Gastroesophageal sphincter (tissue), 4 donors: ENCODE data around the gene HSPA1L. TPM values are rescaled to one million over a fixed set of nuclear protein-coding genes. Genes with fewer than 3 reads are reported as not detected.

Experiments
- ATAC-seq: fragments of 150-250 bp; one replicate; pipeline ENCODE4 v1.9.1; 2016; ENCODE audit warnings: mild to moderate bottlenecking, moderate library complexity
- H3K27ac ChIP-seq, 4 donors: fragments of 200-600 bp; sonication (generic) in 3 of 4; 1 replicate in 3 of 4; 2 replicates in 1 of 4; pipeline ENCODE4 v1.5.1; 2016 to 2019
- H3K27me3 ChIP-seq: fragments of 200-600 bp; sonication (generic); one replicate; pipeline ENCODE4 v1.5.1; 2019
- H3K36me3 ChIP-seq, 2 donors: fragments of 200-600 bp; sonication (generic); one replicate each; pipeline ENCODE4 v1.5.1; 2019; ENCODE audit warnings: control low read depth in 1 of 2
- H3K4me1 ChIP-seq, 3 donors: fragments of 200-600 bp; sonication (generic); 1 replicate in 2 of 3; 2 replicates in 1 of 3; pipeline ENCODE4 v1.5.1; 2016 to 2019; ENCODE audit warnings: control low read depth in 2 of 3
- H3K4me3 ChIP-seq, 2 donors: fragments of 200-600 bp; sonication (generic); one replicate each; pipeline ENCODE4 v1.5.1; 2019; ENCODE audit warnings: mild to moderate bottlenecking in 1 of 2, moderate library complexity in 1 of 2
- H3K9me3 ChIP-seq, 3 donors: fragments of 200-600 bp; sonication (generic); one replicate each; pipeline ENCODE4 v1.5.1; 2017 to 2019; ENCODE audit warnings: control low read depth in 2 of 3
- EP300 ChIP-seq: sonication (generic); formaldehyde crosslinking; IDR thresholded peaks from one replicate; pipeline ENCODE4 v1.6.1; 2017; ENCODE audit warnings: antibody characterized with exemption, mild to moderate bottlenecking
- POLR2A ChIP-seq, 2 donors: fragments of 450-650 bp; IDR thresholded peaks; one replicate each; pipeline ENCODE4 v1.6.1; 2017; ENCODE audit warnings: antibody characterized with exemption in 2 of 2, mild to moderate bottlenecking in 2 of 2, moderate library complexity in 1 of 2
- POLR2AphosphoS5 ChIP-seq: sonication (generic); formaldehyde crosslinking; IDR thresholded peaks from one replicate; pipeline ENCODE4 v1.6.1; 2017; ENCODE audit warnings: antibody characterized with exemption
- WGBS, 2 donors: methylation state at CpG; one replicate each; pipeline ENCODE4 v1.1.5; 2018; ENCODE audit warnings: low coverage in 1 of 2; 5-methylcytosine and 5-hydroxymethylcytosine counted together
- total RNA-seq, 4 donors: library from RNA; depleted of rRNA; stranded (reverse); fragments of >200 nt; gene quantifications; one replicate each; pipeline ENCODE4 v1.1.0, GENCODE V29; 2016
- TF ChIP-seq, protein P1 (sequence below), 4 experiments: fragments of 200-600 bp in 2 of 4; fragments of 450-650 bp in 2 of 4; sonication (generic) in 1 of 4; IDR thresholded peaks; one replicate each; pipeline ENCODE4 v1.5.1; 2017 to 2019; ENCODE audit warnings: antibody characterized with exemption in 4 of 4, mild to moderate bottlenecking in 2 of 4, moderate library complexity in 2 of 4

HSPA1L gene
- total RNA-seq, 4 donors from 2014 or later: 1.9 to 3.9 (median 2.6) TPM

DNA sequence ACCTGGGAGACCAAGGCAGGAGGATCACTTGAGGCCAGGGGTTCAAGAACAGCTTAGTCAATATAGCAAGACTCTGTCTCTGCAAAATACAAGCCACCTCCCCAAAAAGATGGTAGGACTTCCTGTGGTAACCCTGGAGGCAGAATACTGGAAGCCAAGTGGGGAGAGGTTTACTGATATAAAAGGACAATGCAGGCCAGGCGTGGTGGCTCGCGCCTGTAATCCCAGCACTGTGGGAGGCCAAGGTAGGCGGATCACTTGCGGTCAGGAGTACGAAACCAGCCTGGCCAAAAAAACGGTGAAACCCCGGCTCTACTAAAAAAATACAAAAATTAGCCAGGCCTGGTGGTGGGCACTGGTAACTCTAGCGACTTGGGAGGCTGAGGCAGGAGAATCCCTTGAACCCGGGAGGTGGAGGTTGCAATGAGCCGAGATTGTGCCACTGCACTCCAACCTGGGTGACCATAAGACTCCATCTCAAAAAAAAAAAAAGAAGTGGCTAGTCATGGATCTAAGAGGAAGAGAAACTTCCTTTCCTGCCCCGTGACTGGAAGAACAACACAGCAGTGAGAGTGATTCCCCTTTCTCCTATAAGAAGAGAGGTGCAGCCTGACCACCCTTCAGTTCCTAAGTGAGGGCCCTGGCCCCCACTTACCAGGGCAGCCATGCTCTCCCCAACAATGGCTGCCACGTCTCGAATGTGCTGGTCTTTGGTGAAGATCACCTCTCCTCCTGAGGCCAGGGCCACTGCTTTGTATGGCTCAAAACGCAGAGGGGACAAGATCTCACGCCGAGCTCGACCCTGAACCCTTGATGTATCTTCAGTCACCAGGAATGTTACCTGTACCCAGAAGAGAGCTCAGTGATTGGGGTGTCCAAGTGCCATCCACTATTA is 46.5 kb downstream of the HSPA1L start:
- H3K27me3 ChIP-seq: no peaks in the 10 kb centered on the region
- peaks cover 0 to 15% (median 3%) of the 10 kb centered on the region in 3 donors for H3K4me1 ChIP-seq
- no peaks in the 10 kb centered on the region for H3K36me3 ChIP-seq
- ATAC-seq: no peak
- TF ChIP-seq EP300: no peak
- TF ChIP-seq, protein P1, sequence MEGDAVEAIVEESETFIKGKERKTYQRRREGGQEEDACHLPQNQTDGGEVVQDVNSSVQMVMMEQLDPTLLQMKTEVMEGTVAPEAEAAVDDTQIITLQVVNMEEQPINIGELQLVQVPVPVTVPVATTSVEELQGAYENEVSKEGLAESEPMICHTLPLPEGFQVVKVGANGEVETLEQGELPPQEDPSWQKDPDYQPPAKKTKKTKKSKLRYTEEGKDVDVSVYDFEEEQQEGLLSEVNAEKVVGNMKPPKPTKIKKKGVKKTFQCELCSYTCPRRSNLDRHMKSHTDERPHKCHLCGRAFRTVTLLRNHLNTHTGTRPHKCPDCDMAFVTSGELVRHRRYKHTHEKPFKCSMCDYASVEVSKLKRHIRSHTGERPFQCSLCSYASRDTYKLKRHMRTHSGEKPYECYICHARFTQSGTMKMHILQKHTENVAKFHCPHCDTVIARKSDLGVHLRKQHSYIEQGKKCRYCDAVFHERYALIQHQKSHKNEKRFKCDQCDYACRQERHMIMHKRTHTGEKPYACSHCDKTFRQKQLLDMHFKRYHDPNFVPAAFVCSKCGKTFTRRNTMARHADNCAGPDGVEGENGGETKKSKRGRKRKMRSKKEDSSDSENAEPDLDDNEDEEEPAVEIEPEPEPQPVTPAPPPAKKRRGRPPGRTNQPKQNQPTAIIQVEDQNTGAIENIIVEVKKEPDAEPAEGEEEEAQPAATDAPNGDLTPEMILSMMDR (IDR thresholded peaks at IDR 0.05): no peak
- TF ChIP-seq POLR2A (IDR thresholded peaks at IDR 0.05): no peak
- TF ChIP-seq POLR2AphosphoS5: no peak
- no peak overlapping the region for H3K4me3 ChIP-seq
- WGBS, 2 donors: 84 to 91% methylated on average over 8 to 11 of the region's 18 CpGs
- H3K9me3 ChIP-seq: no peaks in the 10 kb centered on the region
- H3K27ac ChIP-seq: no peak overlapping the region

DNA sequence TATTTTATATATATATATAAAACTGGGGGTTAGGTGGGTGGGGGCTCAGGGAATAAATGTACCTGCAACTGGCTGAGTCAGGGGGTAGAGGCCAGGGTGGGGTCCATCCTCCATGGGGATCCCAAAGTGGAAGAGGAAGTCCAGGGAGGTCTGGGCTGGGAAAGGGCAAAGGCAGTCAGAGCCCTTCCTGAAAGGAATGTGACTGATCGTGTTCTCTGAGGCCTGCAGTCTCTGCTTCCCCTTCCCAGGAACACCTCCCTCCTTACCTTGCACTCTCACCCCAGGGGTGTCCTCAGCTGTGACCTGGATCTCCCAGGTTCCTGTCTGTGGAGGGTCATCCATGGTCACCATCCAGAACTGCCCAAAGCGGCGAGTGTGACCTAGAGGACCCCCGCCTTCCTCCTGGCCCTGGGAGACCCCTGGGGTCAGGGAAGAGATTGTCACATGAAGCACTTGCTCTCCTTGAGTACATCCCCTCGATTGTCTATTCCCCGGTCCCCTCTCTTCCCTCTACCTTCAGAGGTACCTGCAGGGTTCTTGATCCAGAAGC is 47.9 kb downstream of the HSPA1L start:
- Histone ChIP-seq H3K36me3 (peaks cover 0 to 2% of the 10 kb centered on the region in 2 donors), H3K4me3 (no peak overlapping the region), H3K27ac (no peak overlapping the region), H3K27me3 (no peaks in the 10 kb centered on the region), H3K9me3 (no peaks in the 10 kb centered on the region), H3K4me1 (peaks cover 0 to 19% (median 3%) of the 10 kb centered on the region in 3 donors)
- TF ChIP-seq EP300: no peak
- TF ChIP-seq POLR2A (IDR thresholded peaks at IDR 0.05): no peak
- TF ChIP-seq, protein P1 (IDR thresholded peaks at IDR 0.05): no peak
- no peak for TF ChIP-seq POLR2AphosphoS5
- WGBS, 2 donors: 17 to 64% methylated on average over 1 to 3 of the region's 6 CpGs
- ATAC-seq: no peak

DNA sequence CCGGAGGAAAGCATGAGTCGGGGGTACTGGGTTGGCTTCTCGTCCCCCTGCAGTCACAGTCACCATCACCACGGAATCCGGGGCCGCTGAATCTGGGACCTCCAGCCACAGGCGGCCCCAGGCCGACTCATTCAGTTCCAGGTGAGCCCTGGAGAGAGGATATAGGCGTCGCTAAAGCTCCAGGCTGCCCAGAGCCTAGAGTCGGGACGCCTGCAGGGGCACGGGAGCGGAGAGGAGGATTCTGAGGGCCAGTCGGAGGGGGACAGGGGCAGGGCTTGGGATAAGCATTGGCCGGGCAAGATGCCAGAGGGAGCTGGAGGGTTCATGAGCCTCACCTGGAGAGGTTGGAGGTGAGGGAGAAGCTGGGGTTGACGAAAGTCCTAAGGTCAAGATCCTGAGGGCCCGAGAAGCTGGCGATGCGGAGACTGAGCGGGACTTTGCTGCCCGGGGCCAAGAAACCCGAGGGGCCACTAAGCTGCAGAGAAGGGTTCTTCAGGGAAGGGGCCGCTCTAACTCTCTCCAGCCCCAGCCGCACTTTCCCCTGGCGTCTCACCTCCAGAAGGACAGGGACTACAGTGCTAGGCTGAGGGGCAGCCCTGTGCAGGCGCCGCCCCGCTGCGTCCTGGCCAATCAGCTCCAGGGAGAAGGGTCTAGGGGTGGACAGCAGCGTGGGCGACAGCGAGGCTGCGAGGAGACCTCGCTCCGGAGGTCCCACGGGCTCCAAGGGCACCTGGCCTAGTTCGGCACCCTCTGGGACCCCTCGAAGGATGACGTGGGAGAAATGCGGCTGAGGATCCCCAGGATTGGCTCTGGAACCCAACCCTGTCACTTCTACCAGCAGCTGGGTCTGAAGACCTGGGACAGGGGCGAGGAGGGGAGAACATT is 48.9 kb downstream of the HSPA1L start:
- H3K27ac ChIP-seq: no peak overlapping the region

DNA sequence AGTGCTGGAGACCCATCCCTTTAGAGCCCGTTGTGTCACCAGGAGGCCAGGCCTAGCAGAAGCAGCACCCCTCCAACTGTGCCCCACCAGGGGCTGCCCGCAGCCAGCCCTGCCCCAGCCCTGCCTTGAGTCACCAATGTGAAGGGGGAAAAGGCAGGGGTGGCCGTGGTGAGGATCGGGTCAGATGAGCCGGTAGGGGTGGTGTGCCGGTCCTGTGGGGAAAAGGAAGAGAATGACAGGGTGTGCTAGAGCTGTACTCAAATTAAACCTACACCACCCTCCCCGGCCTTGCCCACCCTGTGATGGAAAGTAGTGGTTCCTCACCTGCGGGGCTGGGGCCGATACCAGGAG is 49.5 kb downstream of the HSPA1L start:
- 80% methylated on average over 1 of the region's 9 CpGs; no CpG with 5 or more reads in 1 of the 2 donors for WGBS, 2 donors
- TF ChIP-seq EP300: no peak
- peaks cover 0 to 19% (median 3%) of the 10 kb centered on the region in 3 donors for H3K4me1 ChIP-seq
- no peaks in the 10 kb centered on the region for H3K27me3 ChIP-seq
- H3K4me3 ChIP-seq: no peak overlapping the region
- H3K9me3 ChIP-seq: no peaks in the 10 kb centered on the region
- peaks cover 0 to 15% of the 10 kb centered on the region in 2 donors for H3K36me3 ChIP-seq
- no peak overlapping the region for H3K27ac ChIP-seq
- no peak for ATAC-seq

More for the DNA sequence above, 48.9 kb downstream of the HSPA1L start:
- TF ChIP-seq POLR2AphosphoS5: no peak
- no peak for TF ChIP-seq POLR2A (IDR thresholded peaks at IDR 0.05)
- no peak for TF ChIP-seq EP300
- TF ChIP-seq, protein P1 (IDR thresholded peaks at IDR 0.05): no peak
- H3K36me3 ChIP-seq: peaks cover 0 to 12% of the 10 kb centered on the region in 2 donors
- 4 to 53% methylated on average over 8 to 14 of the region's 42 CpGs for WGBS, 2 donors
- peak overlapping the region in 1 of 2 donors; percentile 32 for H3K4me3 ChIP-seq
- H3K9me3 ChIP-seq: no peaks in the 10 kb centered on the region
- peak; percentile 58 for ATAC-seq
- no peaks in the 10 kb centered on the region for H3K27me3 ChIP-seq
- peaks cover 0 to 19% (median 3%) of the 10 kb centered on the region in 3 donors for H3K4me1 ChIP-seq

DNA sequence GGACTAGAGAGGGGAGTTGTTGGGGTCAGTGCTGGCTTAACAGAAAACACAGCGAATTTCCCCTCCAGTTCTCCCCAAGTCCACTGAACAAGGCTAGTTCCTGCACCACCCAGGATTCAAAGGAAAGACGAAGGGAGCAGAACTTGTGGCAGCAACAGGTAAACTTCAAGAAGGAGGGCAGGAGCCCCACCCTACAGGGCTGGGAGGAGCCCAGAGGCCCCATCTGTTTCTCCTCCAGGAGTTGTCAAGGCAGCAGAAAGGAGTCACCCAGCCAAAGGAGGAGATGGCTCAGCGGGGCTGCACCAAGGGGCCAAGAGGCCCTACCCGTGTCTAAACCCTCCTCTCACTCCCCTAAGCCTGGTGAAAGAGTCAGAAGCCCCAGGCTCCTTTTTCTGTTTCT is 50.9 kb downstream of the HSPA1L start:
- 52 to 70% methylated on average over 1 to 4 of the region's 4 CpGs for WGBS, 2 donors
- no peak for TF ChIP-seq EP300
- no peak for TF ChIP-seq POLR2A (IDR thresholded peaks at IDR 0.05)
- TF ChIP-seq, protein P1 (IDR thresholded peaks at IDR 0.05): no peak
- TF ChIP-seq POLR2AphosphoS5: no peak
- no peak for ATAC-seq
- no peak overlapping the region for H3K27ac ChIP-seq
- H3K27me3 ChIP-seq: no peaks in the 10 kb centered on the region
- H3K4me3 ChIP-seq: no peak overlapping the region
- H3K36me3 ChIP-seq: peaks cover 0 to 25% of the 10 kb centered on the region in 2 donors
- peaks cover 0 to 19% (median 3%) of the 10 kb centered on the region in 3 donors for H3K4me1 ChIP-seq
- no peaks in the 10 kb centered on the region for H3K9me3 ChIP-seq
